NCI-H128 (cell line): ENCODE results near the gene SMIM10L1.

Experiments used
- DNase-seq: peaks from one replicate; lab custom pipeline; 2025; ENCODE audit not compliant: unreplicated experiment; lab: John Stamatoyannopoulos, UW

SMIM10L1 gene

GRCh38 chr12:11183011-11183410 lies 12.0 kb downstream of the SMIM10L1 start:
- DNase-seq = no peak

DNA sequence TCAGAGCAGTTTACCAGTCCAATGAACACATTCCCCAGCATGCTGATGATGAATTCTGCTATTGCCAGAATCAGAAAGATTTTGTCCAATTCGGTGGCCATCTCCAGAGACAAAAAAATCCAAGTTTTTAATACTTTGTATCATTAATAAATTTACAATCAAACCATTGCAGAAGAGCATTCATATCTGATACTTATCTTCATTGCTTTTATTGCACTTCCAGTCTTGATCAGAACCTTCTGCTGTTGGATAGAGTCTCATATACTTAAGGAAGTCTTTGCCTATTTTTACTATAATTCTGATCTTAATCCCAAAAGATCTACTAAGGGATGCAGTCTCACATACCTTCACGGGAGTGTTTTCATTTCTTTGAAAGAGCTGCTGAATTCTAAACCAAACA lies 15.8 kb downstream of the SMIM10L1 start, which contains the start of gene TAS2R42:
Gene TAS2R42 (minus strand): TSS at position 101 of the 400 bp plus-strand sequence. CDS start 0 bp downstream, at position 101.
- DNase-seq = no peak

DNA sequence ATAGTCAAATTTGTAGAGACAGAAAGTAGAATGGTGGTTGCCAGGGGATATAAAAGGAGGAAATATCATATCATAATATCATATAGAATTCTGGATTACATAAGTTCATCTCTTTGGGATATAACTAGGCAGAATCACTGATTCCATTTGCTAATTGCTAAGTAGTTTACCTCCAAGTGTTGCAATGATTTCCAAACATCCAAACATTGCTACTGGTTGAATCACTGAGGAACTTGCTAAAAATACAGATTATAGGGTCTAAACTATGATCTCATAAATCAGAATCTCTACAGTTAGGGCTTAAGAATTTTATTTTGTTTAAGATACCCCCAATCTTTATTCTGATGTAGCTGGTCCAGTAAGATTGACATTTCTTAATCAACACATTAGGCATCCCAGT lies 31.8 kb downstream of the SMIM10L1 start:
- DNase-seq = no peak

DNA sequence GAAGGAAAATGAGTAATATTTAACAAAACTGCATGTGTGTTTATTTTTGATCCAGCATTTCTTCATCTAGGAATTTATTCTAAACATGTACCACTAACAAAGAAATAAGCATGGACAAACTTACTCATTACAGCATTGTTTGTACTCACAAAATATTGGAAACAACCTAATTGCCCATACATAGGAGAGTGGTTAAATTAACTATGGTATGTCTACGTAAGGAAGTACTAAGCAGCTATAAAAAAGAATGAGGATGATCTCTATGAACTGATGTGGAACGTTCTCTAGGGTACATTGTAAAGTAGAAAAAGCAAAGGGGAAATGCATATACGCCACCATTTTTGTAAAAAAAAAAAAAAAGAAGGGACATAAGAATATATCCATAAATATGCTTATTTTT lies 33.2 kb downstream of the SMIM10L1 start:
- no peak for DNase-seq

- no peak for DNase-seq
Measured at GRCh38 chr12:11209113-11209512, 38.1 kb downstream of the SMIM10L1 start.
